ENCODE measurements around the gene SIK3.
A peak's percentile ranks its signal among the peaks of the same experiment; 100 is the strongest.

The SIK3 gene

GRCh38 chr11:116930586-116930985 lies 167.6 kb downstream of the SIK3 start:
- peak; percentile 60 for DNase-seq (ENCODE audit: low spot score)

- peak; percentile 68 for DNase-seq (ENCODE audit: low spot score)
Observed at GRCh38 chr11:116930177-116930576, 168.1 kb downstream of the SIK3 start.

- peak; percentile 35 for DNase-seq (ENCODE audit: low spot score)
Observed at GRCh38 chr11:116929414-116930090, 168.7 kb downstream of the SIK3 start.

GRCh38 chr11:116928845-116929244 lies 169.4 kb downstream of the SIK3 start:
- peak; percentile 52 for DNase-seq (ENCODE audit: low spot score)

- DNase-seq (ENCODE audit: low spot score): peak; percentile 93
Observed at GRCh38 chr11:116928102-116928777, 170.0 kb downstream of the SIK3 start.

GRCh38 chr11:116927163-116927974 lies 170.9 kb downstream of the SIK3 start:
- peak; percentile 92 for DNase-seq (ENCODE audit: low spot score)

GRCh38 chr11:116925050-116925449 lies 173.2 kb downstream of the SIK3 start:
- DNase-seq (ENCODE audit: low spot score): peak; percentile 64

GRCh38 chr11:116918925-116919655 lies 179.1 kb downstream of the SIK3 start:
- no peak for DNase-seq (ENCODE audit: low spot score)

GRCh38 chr11:116917632-116918031 lies 180.6 kb downstream of the SIK3 start:
- DNase-seq (ENCODE audit: low spot score): no peak

GRCh38 chr11:116916886-116917285 lies 181.3 kb downstream of the SIK3 start:
- DNase-seq (ENCODE audit: low spot score): no peak

- DNase-seq (ENCODE audit: low spot score): no peak
Observed at GRCh38 chr11:116916052-116916451, 182.2 kb downstream of the SIK3 start.

- DNase-seq (ENCODE audit: low spot score): no peak
Observed at GRCh38 chr11:116913000-116913399, 185.2 kb downstream of the SIK3 start.

GRCh38 chr11:116911976-116912734 lies 186.1 kb downstream of the SIK3 start:
- no peak for DNase-seq (ENCODE audit: low spot score)

- no peak for DNase-seq (ENCODE audit: low spot score)
Observed at GRCh38 chr11:116910847-116911246, 187.4 kb downstream of the SIK3 start.

- DNase-seq (ENCODE audit: low spot score): no peak
Observed at GRCh38 chr11:116910378-116910777, 187.8 kb downstream of the SIK3 start.

- DNase-seq (ENCODE audit: low spot score): no peak
Observed at GRCh38 chr11:116909245-116909644, 189.0 kb downstream of the SIK3 start.

GRCh38 chr11:116906479-116906878 lies 191.7 kb downstream of the SIK3 start:
- DNase-seq (ENCODE audit: low spot score): no peak

- DNase-seq (ENCODE audit: low spot score): no peak
Observed at GRCh38 chr11:116903090-116903489, 195.1 kb downstream of the SIK3 start.

- DNase-seq (ENCODE audit: low spot score): no peak
Observed at GRCh38 chr11:116901964-116902688, 196.1 kb downstream of the SIK3 start.

- DNase-seq (ENCODE audit: low spot score): no peak
Observed at GRCh38 chr11:116901211-116901610, 197.0 kb downstream of the SIK3 start.

- no peak for DNase-seq (ENCODE audit: low spot score)
Observed at GRCh38 chr11:116896211-116896610, 202.0 kb downstream of the SIK3 start.
